Measurements from ENCODE around the gene TET3. TPM values are rescaled to one million over a fixed set of nuclear protein-coding genes. Genes with fewer than 3 reads are reported as not detected.

TET3 gene
- total and polyA plus RNA-seq, 2 donors (not counting 1 experiment from before 2014, with no cell fraction given) = 2.1 to 3.1 TPM

- H3K4me3 ChIP-seq (replicated peaks in 1 of 4; ENCODE audit: control extremely low read depth in 1 of 4, insufficient read depth in 1 of 4, low read depth in 3 of 4, low read length in 4 of 4) = no peak overlapping the region
- peaks cover 2% of the 10 kb centered on the region for H3K4me1 ChIP-seq (ENCODE audit: control insufficient read depth, extremely low read depth, insufficient read depth, low read length)
- no peaks in the 10 kb centered on the region for H3K9me3 ChIP-seq (ENCODE audit: control insufficient read depth, insufficient read depth, low read depth, low read length)
- no peak for TF ChIP-seq CTCF (conservative IDR thresholded peaks at IDR 0.05 in 1 of 2, IDR thresholded peaks at IDR 0.05 in 1 of 2; ENCODE audit: low read depth in 1 of 2, low read length in 2 of 2)
- TF ChIP-seq EZH2 (IDR thresholded peaks at IDR 0.05; ENCODE audit: low read length, missing control alignments) = no peak
- no peak overlapping the region for H3K9ac ChIP-seq (ENCODE audit: insufficient read depth, low read length)
- peaks cover 9% of the 10 kb centered on the region for H3K79me2 ChIP-seq (ENCODE audit: control insufficient read depth, insufficient read depth, low read length)
- DNase-seq (ENCODE audit: low read depth in 2 of 2) = no peak
- H3K4me2 ChIP-seq (ENCODE audit: extremely low read depth, insufficient read depth, low read length) = no peak overlapping the region
- no peaks in the 10 kb centered on the region for H4K20me1 ChIP-seq (ENCODE audit: control insufficient read depth, extremely low read depth, insufficient read depth, low read length)
- H3K27me3 ChIP-seq (ENCODE audit: control insufficient read depth, insufficient read depth, low read length) = no peaks in the 10 kb centered on the region
- no peaks in the 10 kb centered on the region for H3K36me3 ChIP-seq (ENCODE audit: control insufficient read depth, insufficient read depth, low read length)
- no peak overlapping the region for H3K27ac ChIP-seq (ENCODE audit: insufficient read depth, low read length)
- H2AFZ ChIP-seq (ENCODE audit: low read length) = no peak overlapping the region
Observed at GRCh38 chr2:73992036-73992435, 7.3 kb downstream of the TET3 start.

- no peak overlapping the region for H3K27ac ChIP-seq (ENCODE audit: insufficient read depth, low read length)
- peaks cover 6% of the 10 kb centered on the region for H3K79me2 ChIP-seq (ENCODE audit: control insufficient read depth, insufficient read depth, low read length)
- H3K4me2 ChIP-seq (ENCODE audit: extremely low read depth, insufficient read depth, low read length) = no peak overlapping the region
- no peaks in the 10 kb centered on the region for H3K9me3 ChIP-seq (ENCODE audit: control insufficient read depth, insufficient read depth, low read depth, low read length)
- H3K36me3 ChIP-seq (ENCODE audit: control insufficient read depth, insufficient read depth, low read length) = no peaks in the 10 kb centered on the region
- no peak for DNase-seq (ENCODE audit: low read depth in 2 of 2)
- H4K20me1 ChIP-seq (ENCODE audit: control insufficient read depth, extremely low read depth, insufficient read depth, low read length) = no peaks in the 10 kb centered on the region
- no peaks in the 10 kb centered on the region for H3K27me3 ChIP-seq (ENCODE audit: control insufficient read depth, insufficient read depth, low read length)
- no peak overlapping the region for H3K4me3 ChIP-seq (replicated peaks in 1 of 4; ENCODE audit: control extremely low read depth in 1 of 4, insufficient read depth in 1 of 4, low read depth in 3 of 4, low read length in 4 of 4)
- H2AFZ ChIP-seq (ENCODE audit: low read length) = no peak overlapping the region
- H3K9ac ChIP-seq (ENCODE audit: insufficient read depth, low read length) = no peak overlapping the region
- no peaks in the 10 kb centered on the region for H3K4me1 ChIP-seq (ENCODE audit: control insufficient read depth, extremely low read depth, insufficient read depth, low read length)
- no peak for TF ChIP-seq EZH2 (IDR thresholded peaks at IDR 0.05; ENCODE audit: low read length, missing control alignments)
- no peak for TF ChIP-seq CTCF (conservative IDR thresholded peaks at IDR 0.05 in 1 of 2, IDR thresholded peaks at IDR 0.05 in 1 of 2; ENCODE audit: low read depth in 1 of 2, low read length in 2 of 2)
Observed at GRCh38 chr2:73993376-73993775, 8.7 kb downstream of the TET3 start.

- Histone ChIP-seq H2AFZ (ENCODE audit: low read length) (no peak overlapping the region), H3K4me2 (ENCODE audit: extremely low read depth, insufficient read depth, low read length) (no peak overlapping the region), H3K9me3 (ENCODE audit: control insufficient read depth, insufficient read depth, low read depth, low read length) (no peaks in the 10 kb centered on the region), H3K4me1 (ENCODE audit: control insufficient read depth, extremely low read depth, insufficient read depth, low read length) (no peaks in the 10 kb centered on the region), H3K27me3 (ENCODE audit: control insufficient read depth, insufficient read depth, low read length) (no peaks in the 10 kb centered on the region), H3K9ac (ENCODE audit: insufficient read depth, low read length) (no peak overlapping the region), H3K27ac (ENCODE audit: insufficient read depth, low read length) (no peak overlapping the region), H3K79me2 (ENCODE audit: control insufficient read depth, insufficient read depth, low read length) (peaks cover 4% of the 10 kb centered on the region), H3K4me3 (replicated peaks in 1 of 4; ENCODE audit: control extremely low read depth in 1 of 4, insufficient read depth in 1 of 4, low read depth in 3 of 4, low read length in 4 of 4) (no peak overlapping the region), H3K36me3 (ENCODE audit: control insufficient read depth, insufficient read depth, low read length) (no peaks in the 10 kb centered on the region), H4K20me1 (ENCODE audit: control insufficient read depth, extremely low read depth, insufficient read depth, low read length) (no peaks in the 10 kb centered on the region)
- no peak for TF ChIP-seq CTCF (conservative IDR thresholded peaks at IDR 0.05 in 1 of 2, IDR thresholded peaks at IDR 0.05 in 1 of 2; ENCODE audit: low read depth in 1 of 2, low read length in 2 of 2)
- TF ChIP-seq EZH2 (IDR thresholded peaks at IDR 0.05; ENCODE audit: low read length, missing control alignments) = no peak
- DNase-seq (ENCODE audit: low read depth in 2 of 2) = no peak
Observed at GRCh38 chr2:73993778-73994177, 9.1 kb downstream of the TET3 start.
